NB4 (cell line): ENCODE results near the gene RCL1.

Experiments
- POLR2A ChIP-seq: IDR thresholded peaks from 2 replicates; pipeline ENCODE4 v1.6.1; 2011; ENCODE audit warnings: mild to moderate bottlenecking; ENCODE audit not compliant: insufficient read length; ENCODE audit errors: extremely low read depth
- TF ChIP-seq, protein P1 (sequence below): IDR thresholded peaks from one replicate; pipeline ENCODE4 v1.5.1; 2012; ENCODE audit warnings: low read depth, low read length

DNA sequence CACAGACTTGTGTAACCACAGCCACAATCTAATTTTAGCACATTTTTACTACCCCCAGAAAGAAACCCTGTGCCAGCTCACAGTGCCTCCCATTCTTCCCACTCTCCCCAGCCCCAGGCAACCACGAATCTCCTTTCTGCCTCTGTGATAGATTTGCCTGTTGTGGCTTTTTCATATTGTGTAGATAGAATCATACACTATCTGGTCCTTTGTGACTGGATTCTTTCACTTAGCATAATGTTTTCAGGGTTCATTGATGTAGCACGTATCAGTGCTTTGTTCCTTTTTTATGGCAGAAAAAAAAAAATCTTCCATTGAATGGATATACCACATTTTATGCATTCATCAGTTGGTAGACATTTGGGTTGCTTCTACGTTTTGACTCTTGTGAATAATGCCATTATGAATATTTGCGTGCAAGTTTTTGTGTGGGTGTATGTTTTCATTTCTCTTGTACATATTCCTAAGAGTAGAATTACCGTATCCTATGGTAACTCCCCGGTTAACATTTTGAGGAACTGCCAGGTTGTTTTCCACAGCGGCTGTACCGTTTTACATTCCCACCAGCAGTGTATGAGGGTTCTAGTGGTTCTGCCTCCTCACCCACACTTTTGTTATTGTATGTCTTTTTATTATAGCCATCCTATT, 64.5 kb downstream of the RCL1 start:
- no peak for TF ChIP-seq POLR2A
- TF ChIP-seq, protein P1, sequence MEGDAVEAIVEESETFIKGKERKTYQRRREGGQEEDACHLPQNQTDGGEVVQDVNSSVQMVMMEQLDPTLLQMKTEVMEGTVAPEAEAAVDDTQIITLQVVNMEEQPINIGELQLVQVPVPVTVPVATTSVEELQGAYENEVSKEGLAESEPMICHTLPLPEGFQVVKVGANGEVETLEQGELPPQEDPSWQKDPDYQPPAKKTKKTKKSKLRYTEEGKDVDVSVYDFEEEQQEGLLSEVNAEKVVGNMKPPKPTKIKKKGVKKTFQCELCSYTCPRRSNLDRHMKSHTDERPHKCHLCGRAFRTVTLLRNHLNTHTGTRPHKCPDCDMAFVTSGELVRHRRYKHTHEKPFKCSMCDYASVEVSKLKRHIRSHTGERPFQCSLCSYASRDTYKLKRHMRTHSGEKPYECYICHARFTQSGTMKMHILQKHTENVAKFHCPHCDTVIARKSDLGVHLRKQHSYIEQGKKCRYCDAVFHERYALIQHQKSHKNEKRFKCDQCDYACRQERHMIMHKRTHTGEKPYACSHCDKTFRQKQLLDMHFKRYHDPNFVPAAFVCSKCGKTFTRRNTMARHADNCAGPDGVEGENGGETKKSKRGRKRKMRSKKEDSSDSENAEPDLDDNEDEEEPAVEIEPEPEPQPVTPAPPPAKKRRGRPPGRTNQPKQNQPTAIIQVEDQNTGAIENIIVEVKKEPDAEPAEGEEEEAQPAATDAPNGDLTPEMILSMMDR: no peak
